OCI-LY1 (cell line): Measurements from ENCODE around the gene EDC4.

Experiments
- H2AFZ ChIP-seq: fragments of 200-600 bp; sonication (generic), shearing (Covaris generic); 2 replicates; pipeline ENCODE4 v1.6.0; 2014; ENCODE audit warnings: antibody characterized with exemption, mild to moderate bottlenecking, low read length
- H3F3A ChIP-seq: fragments of 200-600 bp; sonication (generic), shearing (Covaris generic); 2 replicates; pipeline ENCODE4 v1.6.0; 2014; ENCODE audit warnings: mild to moderate bottlenecking, antibody characterized with exemption, low read length, moderate library complexity; ENCODE audit not compliant: insufficient read depth
- H3K27ac ChIP-seq: fragments of 200-600 bp; sonication (generic); 2 replicates; pipeline ENCODE4 v1.5.1; 2014; ENCODE audit warnings: low read length, mixed run types, mild to moderate bottlenecking, low read depth; ENCODE audit not compliant: poor library complexity, severe bottlenecking
- H3K27me3 ChIP-seq: fragments of 200-600 bp; sonication (generic); 2 replicates; pipeline ENCODE4 v1.6.0; 2014; ENCODE audit warnings: antibody characterized with exemption, mild to moderate bottlenecking, low read length, moderate library complexity; ENCODE audit not compliant: insufficient read depth
- H3K36me3 ChIP-seq: fragments of 200-600 bp; sonication (generic); 2 replicates; pipeline ENCODE4 v1.6.1; 2014; ENCODE audit warnings: mild to moderate bottlenecking, antibody characterized with exemption, low read length, moderate library complexity, mixed read lengths; ENCODE audit not compliant: insufficient read depth
- H3K4me1 ChIP-seq: fragments of 200-600 bp; sonication (generic); 2 replicates; pipeline ENCODE4 v1.5.1; 2014; ENCODE audit warnings: mild to moderate bottlenecking, low read length, moderate library complexity; ENCODE audit not compliant: insufficient read depth, severe bottlenecking
- H3K4me2 ChIP-seq: fragments of 200-600 bp; sonication (generic), shearing (Covaris generic); 2 replicates; pipeline ENCODE4 v1.6.1; 2014; ENCODE audit warnings: low read length
- H3K4me3 ChIP-seq: fragments of 200-600 bp; sonication (generic); 2 replicates; pipeline ENCODE4 v1.5.1; 2014; ENCODE audit warnings: low read length, low read depth, mild to moderate bottlenecking, mixed read lengths; ENCODE audit not compliant: poor library complexity, severe bottlenecking
- H3K79me2 ChIP-seq: fragments of 200-600 bp; shearing (Covaris generic); 2 replicates; pipeline ENCODE4 v1.6.1; 2016; ENCODE audit warnings: mixed run types, low read length, mixed read lengths; ENCODE audit not compliant: insufficient read depth
- H3K9ac ChIP-seq: fragments of 200-600 bp; sonication (generic), shearing (Covaris generic); 2 replicates; pipeline ENCODE4 v1.6.1; 2014; ENCODE audit warnings: mild to moderate bottlenecking, low read length, mixed read lengths
- H3K9me2 ChIP-seq: fragments of 200-600 bp; sonication (generic), shearing (Covaris generic); 2 replicates; pipeline ENCODE4 v1.6.1; 2014; ENCODE audit warnings: low read depth, mild to moderate bottlenecking, low read length, mixed read lengths
- H3K9me3 ChIP-seq: fragments of 200-600 bp; shearing (Covaris generic); 2 replicates; pipeline ENCODE4 v1.6.1; 2014; ENCODE audit warnings: low read length, mixed read lengths
- H4K20me1 ChIP-seq: fragments of 200-600 bp; sonication (generic), shearing (Covaris generic); 2 replicates; pipeline ENCODE4 v1.6.0; 2016; ENCODE audit warnings: mild to moderate bottlenecking, low read length; ENCODE audit not compliant: insufficient read depth
- CTCF ChIP-seq: fragments of 200-600 bp; sonication (generic), shearing (Covaris generic); IDR thresholded peaks from 2 replicates; pipeline ENCODE4 v1.5.1; 2017; ENCODE audit warnings: mild to moderate bottlenecking, antibody characterized with exemption, low read length, moderate library complexity, mixed read lengths
- EZH2 ChIP-seq: fragments of 200-600 bp; sonication (generic), shearing (Covaris generic); IDR thresholded peaks from 2 replicates; pipeline ENCODE4 v1.8.0; 2017; ENCODE audit warnings: borderline replicate concordance, mixed run types, mild to moderate bottlenecking, antibody characterized with exemption, low read length, moderate library complexity, mixed read lengths

Gene EDC4

DNA sequence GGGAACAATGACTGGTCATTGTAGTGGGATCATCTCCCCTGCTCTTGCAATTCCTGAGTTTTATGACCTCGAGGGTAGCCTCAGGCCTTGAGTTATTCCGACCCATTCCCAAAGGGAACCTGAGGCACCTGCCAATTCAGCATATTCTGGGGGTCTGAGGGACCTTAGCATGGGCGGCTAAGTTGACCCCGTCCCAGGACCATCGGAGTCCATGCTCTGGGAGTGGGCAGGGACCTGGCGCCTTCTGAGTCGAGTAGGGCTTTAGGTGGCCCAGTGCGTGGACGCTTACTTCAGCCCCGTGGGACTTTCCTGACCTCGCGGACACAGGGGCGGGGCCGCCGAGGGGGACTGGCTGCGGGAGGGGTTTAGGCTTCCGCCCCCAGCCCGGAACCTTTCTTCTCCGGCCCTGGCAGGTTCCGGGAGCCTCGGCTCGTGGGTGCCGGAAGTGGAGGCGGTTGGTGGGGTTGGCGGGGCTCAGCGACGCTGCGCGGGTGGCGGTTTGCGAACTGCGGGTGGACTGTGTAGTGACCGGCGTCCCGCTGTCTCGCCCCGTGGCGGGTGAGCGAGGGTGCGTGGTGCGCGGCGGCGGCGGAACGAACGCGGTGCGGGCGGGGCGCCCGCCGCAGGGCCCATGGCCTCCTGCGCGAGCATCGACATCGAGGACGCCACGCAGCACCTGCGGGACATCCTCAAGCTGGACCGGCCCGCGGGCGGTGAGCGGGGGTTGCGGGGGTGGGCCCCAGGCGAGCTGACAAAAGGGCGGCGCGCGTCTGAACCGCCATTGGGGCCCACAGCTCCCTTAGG, at the start of gene EDC4:
EDC4 (plus strand) TSS at position 422 of the 804 bp plus-strand sequence; CDS start at position 632, 210 bp downstream.
- Histone ChIP-seq H3K9me3 (no peaks in the 10 kb centered on the region), H3K9me2 (no peaks in the 10 kb centered on the region), H3K79me2 (peaks cover 27% of the 10 kb centered on the region), H3K4me1 (peaks cover 23% of the 10 kb centered on the region), H3K4me3 (peak within 1 kb of the TSS; percentile 99), H2AFZ (no peak within 1 kb of the TSS), H3F3A (no peaks in the 10 kb centered on the region), H3K27ac (peak within 1 kb of the TSS; percentile 65), H3K9ac (peak within 1 kb of the TSS; percentile 93), H3K36me3 (peaks cover 55% of the 10 kb centered on the region), H4K20me1 (no peaks in the 10 kb centered on the region), H3K4me2 (peak within 1 kb of the TSS; percentile 91), H3K27me3 (no peaks in the 10 kb centered on the region)
- TF ChIP-seq CTCF (no peak), EZH2 (no peak)

DNA sequence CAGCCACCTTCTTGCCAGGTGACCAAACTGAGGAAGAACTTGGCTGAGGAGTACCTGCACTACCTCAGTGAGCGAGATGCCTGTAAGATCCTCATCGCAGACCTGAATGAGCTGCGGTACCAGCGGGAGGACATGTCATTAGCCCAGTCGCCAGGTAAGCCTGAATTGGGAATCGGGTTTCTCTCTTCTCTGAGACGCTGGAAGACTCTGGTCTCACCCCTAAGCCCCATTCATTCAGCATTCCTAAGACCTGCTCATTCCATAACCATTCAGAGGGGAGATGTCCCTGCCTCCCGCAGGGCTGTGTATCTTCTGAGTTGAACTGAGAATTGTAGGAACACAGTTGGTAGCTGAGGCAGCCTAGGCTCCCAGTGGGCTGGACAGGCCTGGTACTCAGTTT, 47.7 kb upstream of the EDC4 start:
- no peaks in the 10 kb centered on the region for H3K9me2 ChIP-seq
- H3K4me1 ChIP-seq = peaks cover 7% of the 10 kb centered on the region
- TF ChIP-seq CTCF (no peak), EZH2 (no peak)
- H3K9ac ChIP-seq = no peak overlapping the region
- no peak overlapping the region for H3K4me3 ChIP-seq
- H3F3A ChIP-seq = no peaks in the 10 kb centered on the region
- H2AFZ ChIP-seq = no peak overlapping the region
- H3K9me3 ChIP-seq = no peaks in the 10 kb centered on the region
- no peaks in the 10 kb centered on the region for H3K27me3 ChIP-seq
- no peaks in the 10 kb centered on the region for H3K79me2 ChIP-seq
- H3K36me3 ChIP-seq = peaks cover 34% of the 10 kb centered on the region; the same call in 1 of the 2 replicates
- H3K27ac ChIP-seq = no peak overlapping the region
- H3K4me2 ChIP-seq = no peak overlapping the region
- no peaks in the 10 kb centered on the region for H4K20me1 ChIP-seq

DNA sequence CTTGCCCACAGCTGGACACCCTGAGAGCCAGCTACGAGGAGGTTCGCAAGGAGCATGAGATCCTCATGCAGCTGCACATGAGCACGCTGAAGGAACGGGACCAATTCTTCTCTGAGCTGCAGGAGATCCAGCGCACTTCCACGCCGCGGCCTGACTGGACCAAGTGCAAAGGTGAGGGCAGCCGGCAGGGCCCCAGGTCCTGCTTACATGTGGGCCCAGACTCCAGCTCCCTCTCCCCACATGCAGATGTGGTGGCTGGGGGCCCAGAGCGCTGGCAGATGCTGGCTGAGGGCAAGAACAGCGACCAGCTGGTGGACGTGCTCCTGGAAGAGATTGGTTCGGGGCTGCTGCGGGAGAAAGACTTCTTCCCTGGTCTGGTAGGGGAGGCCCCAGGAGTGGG, 46.9 kb upstream of the EDC4 start:
- Histone ChIP-seq H3K9ac (no peak overlapping the region), H3K4me2 (no peak overlapping the region)

More for the DNA sequence above, 46.9 kb upstream of the EDC4 start:
- Histone ChIP-seq H3F3A (no peaks in the 10 kb centered on the region), H4K20me1 (no peaks in the 10 kb centered on the region), H3K27ac (no peak overlapping the region), H3K79me2 (no peaks in the 10 kb centered on the region), H3K36me3 (peaks cover 40% of the 10 kb centered on the region; the same call in 1 of the 2 replicates), H3K9me2 (no peaks in the 10 kb centered on the region), H2AFZ (no peak overlapping the region), H3K27me3 (no peaks in the 10 kb centered on the region), H3K4me1 (peaks cover 7% of the 10 kb centered on the region), H3K9me3 (no peaks in the 10 kb centered on the region), H3K4me3 (no peak overlapping the region)
- no peak for TF ChIP-seq EZH2
- no peak for TF ChIP-seq CTCF
